SH-SY5Y (cell line): ENCODE measurements around the gene SNRPD3.

Source experiments
- GATA2 ChIP-seq: IDR thresholded peaks from 2 replicates; pipeline ENCODE4 v1.6.1; 2011; ENCODE audit warnings: mild to moderate bottlenecking, low read depth, low read length
- GATA3 ChIP-seq: IDR thresholded peaks from 2 replicates; pipeline ENCODE4 v1.6.1; 2011; ENCODE audit warnings: low read depth, mild to moderate bottlenecking, low read length, moderate library complexity

DNA sequence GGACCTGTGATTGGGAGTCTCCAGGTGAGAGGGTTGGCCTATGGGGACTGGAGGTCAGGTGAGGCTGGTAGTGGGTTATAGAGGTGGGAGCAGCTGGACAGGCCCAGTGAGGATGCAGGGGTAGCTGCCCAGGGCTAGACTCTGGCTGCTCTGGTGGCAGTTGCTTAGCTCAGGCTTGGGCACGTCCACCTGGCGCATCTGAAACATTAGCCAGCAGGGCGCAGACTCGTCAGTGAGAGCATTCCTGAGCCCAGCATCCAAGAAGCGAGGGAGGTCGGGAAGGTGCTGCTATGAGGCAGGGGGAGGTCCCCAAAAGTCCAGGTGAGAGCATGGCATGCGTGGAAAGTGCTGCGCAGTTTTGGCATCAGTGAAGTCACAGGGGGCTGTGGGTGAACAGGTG is 43.7 kb downstream of the SNRPD3 start:
- no peak for TF ChIP-seq GATA2
- no peak for TF ChIP-seq GATA3
